HG03108 (cell line): ENCODE results near the gene PRPF40B.

Experiments
- ATAC-seq: cut with Tn5 transposase; IDR thresholded peaks from one replicate; pipeline ENCODE4 v1.9.1; 2021; ENCODE audit warnings: moderate library complexity; ENCODE audit not compliant: unreplicated experiment

The PRPF40B gene

GRCh38 chr12:49680075-49680474 is 56.7 kb downstream of the PRPF40B start:
- no peak for ATAC-seq

- ATAC-seq: no peak
Observed at GRCh38 chr12:49683599-49684309, 60.4 kb downstream of the PRPF40B start.

GRCh38 chr12:49684310-49684854 is 61.0 kb downstream of the PRPF40B start:
- no peak for ATAC-seq

GRCh38 chr12:49687941-49688340 is 64.6 kb downstream of the PRPF40B start:
- ATAC-seq: no peak

- no peak for ATAC-seq
Observed at GRCh38 chr12:49689237-49689636, 65.9 kb downstream of the PRPF40B start.

- ATAC-seq: no peak
Observed at GRCh38 chr12:49689785-49690184, 66.4 kb downstream of the PRPF40B start.

- no peak for ATAC-seq
Observed at GRCh38 chr12:49692851-49693250, 69.5 kb downstream of the PRPF40B start.

- no peak for ATAC-seq
Observed at GRCh38 chr12:49693931-49694444, 70.6 kb downstream of the PRPF40B start.
